NOMO-1 treated with DMSO at 0.1 percent for 48 hours (cell line): ENCODE measurements around the gene ANKRD55.
"Not testable (repeated sequence)": the region's sequence is repeated elsewhere in the genome, so short reads cannot be mapped to it uniquely, and the experiment has no call there.

Experiments used
- DNase-seq: peaks from one replicate; lab custom pipeline; 2025; ENCODE audit not compliant: unreplicated experiment; lab: John Stamatoyannopoulos, UW

Gene ANKRD55

GRCh38 chr5:56110646-56111403 is 122.3 kb downstream of the ANKRD55 start:
- DNase-seq: no peak

GRCh38 chr5:56108246-56108645 is 124.9 kb downstream of the ANKRD55 start:
- no peak for DNase-seq

GRCh38 chr5:56106837-56107236 is 126.3 kb downstream of the ANKRD55 start:
- no peak for DNase-seq

GRCh38 chr5:56105511-56106291 is 127.4 kb downstream of the ANKRD55 start:
- DNase-seq: no peak

GRCh38 chr5:56102889-56103288 is 130.2 kb downstream of the ANKRD55 start:
- DNase-seq: no peak

- DNase-seq: not testable (repeated sequence)
These were observed 130.9 kb downstream of the ANKRD55 start for GRCh38 chr5:56102207-56102606.

- DNase-seq: no peak
These were observed 131.9 kb downstream of the ANKRD55 start for GRCh38 chr5:56101180-56101579.

- no peak for DNase-seq
These were observed 132.5 kb downstream of the ANKRD55 start for GRCh38 chr5:56100439-56101176.

- DNase-seq: no peak
These were observed 133.8 kb downstream of the ANKRD55 start for GRCh38 chr5:56099346-56099745.

- DNase-seq: no peak
These were observed 136.1 kb downstream of the ANKRD55 start for GRCh38 chr5:56097055-56097454.

- no peak for DNase-seq
These were observed 137.5 kb downstream of the ANKRD55 start for GRCh38 chr5:56095579-56096102.

GRCh38 chr5:56094579-56095361 is 138.4 kb downstream of the ANKRD55 start:
- no peak for DNase-seq

GRCh38 chr5:56093970-56094369 is 139.2 kb downstream of the ANKRD55 start:
- no peak for DNase-seq

GRCh38 chr5:56092115-56092514 is 141.0 kb downstream of the ANKRD55 start:
- DNase-seq: no peak

GRCh38 chr5:56091664-56092063 is 141.5 kb downstream of the ANKRD55 start:
- no peak for DNase-seq

- no peak for DNase-seq
These were observed 142.2 kb downstream of the ANKRD55 start for GRCh38 chr5:56090793-56091460.

- no peak for DNase-seq
These were observed 143.9 kb downstream of the ANKRD55 start for GRCh38 chr5:56088967-56089829.

- DNase-seq: no peak
These were observed 144.6 kb downstream of the ANKRD55 start for GRCh38 chr5:56088431-56088949.

GRCh38 chr5:56085193-56085592 is 147.9 kb downstream of the ANKRD55 start:
- no peak for DNase-seq
